ENCODE results near the gene TTLL10. TPM values are rescaled to one million over a fixed set of nuclear protein-coding genes. Genes with fewer than 3 reads are reported as not detected.
"Not testable (repeated sequence)": the region's sequence is repeated elsewhere in the genome, so short reads cannot be mapped to it uniquely, and the experiment has no call there.

The TTLL10 gene
- total RNA-seq, 2 donors from 2014 or later = not detected

- H3K36me3 ChIP-seq = no peaks in the 10 kb centered on the region
- TF ChIP-seq CTCF (IDR thresholded peaks at IDR 0.05) = no peak
- no peaks in the 10 kb centered on the region for H3K4me1 ChIP-seq (ENCODE audit: control insufficient read depth in 1 of 2, low read depth in 2 of 2)
- H3K27me3 ChIP-seq (replicated peaks; ENCODE audit: insufficient read depth) = no peaks in the 10 kb centered on the region
- H3K27ac ChIP-seq = no peak overlapping the region
- H3K9me3 ChIP-seq = no peaks in the 10 kb centered on the region
- ATAC-seq (ENCODE audit: insufficient number of reproducible peaks, low FRiP score, low read depth) (no peak), DNase-seq (ENCODE audit: low spot score) (no peak)
- H3K4me3 ChIP-seq = no peak overlapping the region
Measured at GRCh38 chr1:1137256-1138045, 36.2 kb upstream of the TTLL10 start.

GRCh38 chr1:1140673-1141072, 33.0 kb upstream of the TTLL10 start:
- no peak overlapping the region for H3K27ac ChIP-seq
- no peaks in the 10 kb centered on the region for H3K4me1 ChIP-seq (ENCODE audit: control insufficient read depth in 1 of 2, low read depth in 2 of 2)
- H3K9me3 ChIP-seq = no peaks in the 10 kb centered on the region
- ATAC-seq (ENCODE audit: insufficient number of reproducible peaks, low FRiP score, low read depth) = no peak
- H3K27me3 ChIP-seq (replicated peaks; ENCODE audit: insufficient read depth) = no peaks in the 10 kb centered on the region
- DNase-seq (ENCODE audit: low spot score) = no peak
- TF ChIP-seq CTCF (IDR thresholded peaks at IDR 0.05) = no peak
- no peak overlapping the region for H3K4me3 ChIP-seq
- H3K36me3 ChIP-seq = no peaks in the 10 kb centered on the region

GRCh38 chr1:1141244-1141910, 32.3 kb upstream of the TTLL10 start:
- TF ChIP-seq CTCF (IDR thresholded peaks at IDR 0.05) = no peak
- Histone ChIP-seq H3K36me3 (no peaks in the 10 kb centered on the region), H3K4me1 (ENCODE audit: control insufficient read depth in 1 of 2, low read depth in 2 of 2) (no peaks in the 10 kb centered on the region), H3K4me3 (no peak overlapping the region), H3K9me3 (no peaks in the 10 kb centered on the region), H3K27ac (no peak overlapping the region), H3K27me3 (replicated peaks; ENCODE audit: insufficient read depth) (no peaks in the 10 kb centered on the region)
- no peak for DNase-seq (ENCODE audit: low spot score)
- ATAC-seq (ENCODE audit: insufficient number of reproducible peaks, low FRiP score, low read depth) = no peak

GRCh38 chr1:1141911-1142250, 31.8 kb upstream of the TTLL10 start:
- Histone ChIP-seq H3K36me3 (no peaks in the 10 kb centered on the region), H3K4me3 (no peak overlapping the region), H3K27ac (no peak overlapping the region), H3K4me1 (ENCODE audit: control insufficient read depth in 1 of 2, low read depth in 2 of 2) (no peaks in the 10 kb centered on the region), H3K9me3 (no peaks in the 10 kb centered on the region), H3K27me3 (replicated peaks; ENCODE audit: insufficient read depth) (no peaks in the 10 kb centered on the region)
- ATAC-seq (ENCODE audit: insufficient number of reproducible peaks, low FRiP score, low read depth) (no peak), DNase-seq (ENCODE audit: low spot score) (no peak)
- TF ChIP-seq CTCF (IDR thresholded peaks at IDR 0.05) = no peak

- not testable (repeated sequence) for H3K27me3 ChIP-seq (replicated peaks; ENCODE audit: insufficient read depth); H3K4me1 ChIP-seq (ENCODE audit: control insufficient read depth in 1 of 2, low read depth in 2 of 2); DNase-seq (ENCODE audit: low spot score); H3K9me3 ChIP-seq; H3K4me3 ChIP-seq; ATAC-seq (ENCODE audit: insufficient number of reproducible peaks, low FRiP score, low read depth); H3K36me3 ChIP-seq; H3K27ac ChIP-seq
Measured at GRCh38 chr1:1142352-1142751, 31.3 kb upstream of the TTLL10 start.
